Measurements from ENCODE around the gene WDFY3.

- TF ChIP-seq CTCF (IDR thresholded peaks at IDR 0.05) (no peak), POLR2A (IDR thresholded peaks at IDR 0.05) (no peak)
Observed at GRCh38 chr4:84901173-84901572, 65.3 kb downstream of the WDFY3 start.

All from testis (tissue), 2 donors.